Kidney epithelial cell (primary cell): ENCODE data around the gene XPO1. TPM values are rescaled to one million over a fixed set of nuclear protein-coding genes. Genes with fewer than 3 reads are reported as not detected.
"Not testable (repeated sequence)": the region's sequence is repeated elsewhere in the genome, so short reads cannot be mapped to it uniquely, and the experiment has no call there.

Experiments
- DNase-seq: peaks from one replicate; pipeline ENCODE4 v3.0.0-alpha.2; 2010; ENCODE audit warnings: low read depth
- H3K27me3 ChIP-seq: 2 replicates; pipeline ENCODE4 v1.6.0; 2011; ENCODE audit warnings: low read length; ENCODE audit not compliant: control insufficient read depth, insufficient read depth
- H3K36me3 ChIP-seq: 2 replicates; pipeline ENCODE4 v1.5.1; 2011; ENCODE audit warnings: low read length; ENCODE audit not compliant: control insufficient read depth, insufficient read depth
- H3K4me3 ChIP-seq: 2 replicates; pipeline ENCODE4 v1.5.1; 2011; ENCODE audit warnings: low read depth, mild to moderate bottlenecking, control low read depth, low read length
- CTCF ChIP-seq: IDR thresholded peaks from 2 replicates; pipeline ENCODE4 v1.5.1; 2011; ENCODE audit warnings: mild to moderate bottlenecking, moderate library complexity, low read length, control low read depth, inconsistent platforms; ENCODE audit not compliant: insufficient read depth, poor library complexity, severe bottlenecking
- total RNA-seq: library from RNA; depleted of rRNA; stranded (reverse); fragments of >200 nt; gene quantifications from 2 replicates; pipeline ENCODE4 v1.2.3, GENCODE V29; 2015

XPO1 gene
- total RNA-seq, 1 donor from 2014 or later = 81.5 TPM

- no peaks in the 10 kb centered on the region for H3K36me3 ChIP-seq
- DNase-seq = no peak
- peak overlapping the region; percentile 80 for H3K4me3 ChIP-seq
- H3K27me3 ChIP-seq = no peaks in the 10 kb centered on the region
- no peak for TF ChIP-seq CTCF
These were observed 66.0 kb downstream of the XPO1 start for GRCh38 chr2:61471905-61472805.

GRCh38 chr2:61470965-61471904 lies 66.9 kb downstream of the XPO1 start, which contains the start of gene USP34:
TSS of gene USP34 (minus strand) at chr2:61471087. CDS start at chr2:61470692, 395 bp downstream.
- Histone ChIP-seq H3K4me3 (peak within 1 kb of the TSS; percentile 80), H3K27me3 (no peaks in the 10 kb centered on the region), H3K36me3 (no peaks in the 10 kb centered on the region)
- no peak for TF ChIP-seq CTCF
- DNase-seq = peak; percentile 71

- DNase-seq = no peak
- Histone ChIP-seq H3K27me3 (no peaks in the 10 kb centered on the region), H3K36me3 (no peaks in the 10 kb centered on the region), H3K4me3 (peak overlapping the region; percentile 80)
- no peak for TF ChIP-seq CTCF
These were observed 67.8 kb downstream of the XPO1 start for GRCh38 chr2:61470122-61470951.

- DNase-seq = no peak
- peak overlapping the region; percentile 80 for H3K4me3 ChIP-seq
- no peaks in the 10 kb centered on the region for H3K27me3 ChIP-seq
- no peak for TF ChIP-seq CTCF
- no peaks in the 10 kb centered on the region for H3K36me3 ChIP-seq
These were observed 68.6 kb downstream of the XPO1 start for GRCh38 chr2:61469424-61470121.

GRCh38 chr2:61468231-61468630 lies 69.9 kb downstream of the XPO1 start:
- not testable (repeated sequence) for DNase-seq, H3K27me3 ChIP-seq, H3K4me3 ChIP-seq, H3K36me3 ChIP-seq
